ENCODE measurements around the gene TNFAIP2. TPM values are rescaled to one million over a fixed set of nuclear protein-coding genes. Genes with fewer than 3 reads are reported as not detected.
A peak's percentile ranks its signal among the peaks of the same experiment; 100 is the strongest.

The TNFAIP2 gene
- total and polyA plus RNA-seq, 2 donors (not counting 3 experiments of a cell fraction or from before 2014, with no cell fraction given), result 31.6 to 42.7 TPM

- DNase-seq (ENCODE audit: low read depth, low spot score) (no peak), FAIRE-seq (no peak)
- Histone ChIP-seq H3K27ac (ENCODE audit: insufficient read depth, low read depth, low read length) (no peak overlapping the region), H3K9me3 (replicated peaks; ENCODE audit: control insufficient read depth, insufficient read depth, low read length) (no peaks in the 10 kb centered on the region), H3K4me3 (replicated peaks in 1 of 3; ENCODE audit: insufficient read depth in 1 of 3, low read depth in 1 of 3, low read length in 3 of 3) (no peak overlapping the region), H3K9me1 (replicated peaks; ENCODE audit: control insufficient read depth, extremely low read depth, insufficient read depth, low read length) (no peaks in the 10 kb centered on the region), H3K4me2 (ENCODE audit: insufficient read depth, low read length) (no peak overlapping the region), H3K36me3 (ENCODE audit: control insufficient read depth in 2 of 2, extremely low read depth in 1 of 2, insufficient read depth in 2 of 2, low read length in 2 of 2) (no peaks in the 10 kb centered on the region), H3K79me2 (ENCODE audit: control insufficient read depth, insufficient read depth, low read length) (no peaks in the 10 kb centered on the region), H3K27me3 (ENCODE audit: control insufficient read depth in 2 of 2, insufficient read depth in 2 of 2, low read length in 2 of 2) (peaks cover 28 to 29% of the 10 kb centered on the region in 2 experiments), H3K4me1 (ENCODE audit: control insufficient read depth, extremely low read depth, insufficient read depth, low read length) (no peaks in the 10 kb centered on the region), H2AFZ (ENCODE audit: low read depth, low read length) (no peak overlapping the region), H4K20me1 (replicated peaks; ENCODE audit: control insufficient read depth, extremely low read depth, insufficient read depth, low read length) (no peaks in the 10 kb centered on the region), H3K9ac (replicated peaks; ENCODE audit: extremely low read depth, insufficient read depth, low read length) (no peak overlapping the region)
- ChIA-PET CTCF (interaction anchor here (1.6 to 7.9 kb wide), 5 partner anchors 21 to 189 kb away, joined by 3 to 257 read pairs (median 219); partner anchors contain the start of gene TNFAIP2), POLR2A (interaction anchor here (0.6 kb wide), 1 partner anchor 12 kb away, joined by 4 read pairs; no protein-coding TSS in a partner anchor)
- dilution Hi-C loops (cut with MboI; ENCODE audit: extremely low pct_ligation_motif_present, low sequenced_read_pairs) (no loop called here), intact Hi-C loops (cut with micrococcal nuclease) (loop anchor here (5.0 kb wide), 1 partner anchor 285 kb away; the partner anchor contains the start of gene MARK3)
- no TSS peak for BruUV-seq (replicated peaks)
- TF ChIP-seq MYC (IDR thresholded peaks at IDR 0.05; ENCODE audit: low read depth, low read length) (no peak), POLR2A (IDR thresholded peaks at IDR 0.05; ENCODE audit: low read depth, low read length) (no peak), EZH2 (IDR thresholded peaks at IDR 0.05; ENCODE audit: borderline replicate concordance, low read depth, low read length, severe bottlenecking) (peak; percentile 7)
These were observed 20.5 kb upstream of the TNFAIP2 start for GRCh38 chr14:103102689-103103260.

GRCh38 chr14:103103461-103104388, 19.5 kb upstream of the TNFAIP2 start:
- ChIA-PET CTCF (interaction anchor here (0.6 to 7.9 kb wide), 33 partner anchors 8 to 439 kb away, joined by 3 to 257 read pairs (median 8); partner anchors contain the start of genes CDC42BPB, EXOC3L4, LBHD2 and TNFAIP2), POLR2A (interaction anchor here (0.6 kb wide), 1 partner anchor 11 kb away, joined by 4 read pairs; no protein-coding TSS in a partner anchor)
- Histone ChIP-seq H3K27me3 (ENCODE audit: control insufficient read depth in 2 of 2, insufficient read depth in 2 of 2, low read length in 2 of 2) (peaks cover 28 to 29% of the 10 kb centered on the region in 2 experiments), H3K27ac (ENCODE audit: insufficient read depth, low read depth, low read length) (no peak overlapping the region), H3K9me1 (replicated peaks; ENCODE audit: control insufficient read depth, extremely low read depth, insufficient read depth, low read length) (no peaks in the 10 kb centered on the region), H3K9me3 (replicated peaks; ENCODE audit: control insufficient read depth, insufficient read depth, low read length) (no peaks in the 10 kb centered on the region), H3K4me3 (replicated peaks in 1 of 3; ENCODE audit: insufficient read depth in 1 of 3, low read depth in 1 of 3, low read length in 3 of 3) (no peak overlapping the region), H3K9ac (replicated peaks; ENCODE audit: extremely low read depth, insufficient read depth, low read length) (no peak overlapping the region), H3K4me2 (ENCODE audit: insufficient read depth, low read length) (no peak overlapping the region), H3K36me3 (ENCODE audit: control insufficient read depth in 2 of 2, extremely low read depth in 1 of 2, insufficient read depth in 2 of 2, low read length in 2 of 2) (no peaks in the 10 kb centered on the region), H3K4me1 (ENCODE audit: control insufficient read depth, extremely low read depth, insufficient read depth, low read length) (no peaks in the 10 kb centered on the region), H2AFZ (ENCODE audit: low read depth, low read length) (no peak overlapping the region), H4K20me1 (replicated peaks; ENCODE audit: control insufficient read depth, extremely low read depth, insufficient read depth, low read length) (no peaks in the 10 kb centered on the region), H3K79me2 (ENCODE audit: control insufficient read depth, insufficient read depth, low read length) (no peaks in the 10 kb centered on the region)
- FAIRE-seq (no peak), DNase-seq (ENCODE audit: low read depth, low spot score) (no peak)
- dilution Hi-C loops (cut with MboI; ENCODE audit: extremely low pct_ligation_motif_present, low sequenced_read_pairs) (no loop called here), intact Hi-C loops (cut with micrococcal nuclease) (loop anchor here (5.0 kb wide), 1 partner anchor 284 kb away; the partner anchor contains the start of gene MARK3)
- no TSS peak for BruUV-seq (replicated peaks)
- no peak for TF ChIP-seq POLR2A (IDR thresholded peaks at IDR 0.05; ENCODE audit: low read depth, low read length)
- TF ChIP-seq GATA2 (IDR thresholded peaks at IDR 0.05; ENCODE audit: insufficient read depth, insufficient read length, low read depth, low read length), result no peak
- TF ChIP-seq, protein P1, sequence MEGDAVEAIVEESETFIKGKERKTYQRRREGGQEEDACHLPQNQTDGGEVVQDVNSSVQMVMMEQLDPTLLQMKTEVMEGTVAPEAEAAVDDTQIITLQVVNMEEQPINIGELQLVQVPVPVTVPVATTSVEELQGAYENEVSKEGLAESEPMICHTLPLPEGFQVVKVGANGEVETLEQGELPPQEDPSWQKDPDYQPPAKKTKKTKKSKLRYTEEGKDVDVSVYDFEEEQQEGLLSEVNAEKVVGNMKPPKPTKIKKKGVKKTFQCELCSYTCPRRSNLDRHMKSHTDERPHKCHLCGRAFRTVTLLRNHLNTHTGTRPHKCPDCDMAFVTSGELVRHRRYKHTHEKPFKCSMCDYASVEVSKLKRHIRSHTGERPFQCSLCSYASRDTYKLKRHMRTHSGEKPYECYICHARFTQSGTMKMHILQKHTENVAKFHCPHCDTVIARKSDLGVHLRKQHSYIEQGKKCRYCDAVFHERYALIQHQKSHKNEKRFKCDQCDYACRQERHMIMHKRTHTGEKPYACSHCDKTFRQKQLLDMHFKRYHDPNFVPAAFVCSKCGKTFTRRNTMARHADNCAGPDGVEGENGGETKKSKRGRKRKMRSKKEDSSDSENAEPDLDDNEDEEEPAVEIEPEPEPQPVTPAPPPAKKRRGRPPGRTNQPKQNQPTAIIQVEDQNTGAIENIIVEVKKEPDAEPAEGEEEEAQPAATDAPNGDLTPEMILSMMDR (IDR thresholded peaks at IDR 0.05; ENCODE audit: extremely low read depth in 1 of 2, insufficient read depth in 1 of 2, low read depth in 1 of 2, low read length in 2 of 2), result no peak
- no peak for TF ChIP-seq MYC (IDR thresholded peaks at IDR 0.05; ENCODE audit: low read depth, low read length)
- no peak for TF ChIP-seq JUN (IDR thresholded peaks at IDR 0.05; ENCODE audit: borderline replicate concordance, insufficient read depth, insufficient read length, low read depth)
- peak; percentile 91 for TF ChIP-seq EZH2 (IDR thresholded peaks at IDR 0.05; ENCODE audit: borderline replicate concordance, low read depth, low read length, severe bottlenecking)
- no peak for TF ChIP-seq FOS (IDR thresholded peaks at IDR 0.05; ENCODE audit: borderline replicate concordance, insufficient read depth, low read length)
- TF ChIP-seq MAX (IDR thresholded peaks at IDR 0.05; ENCODE audit: insufficient read depth, insufficient read length), result no peak
